Measurements from ENCODE around the gene NSG1. TPM values are rescaled to one million over a fixed set of nuclear protein-coding genes. Genes with fewer than 3 reads are reported as not detected.
"Not testable (repeated sequence)": the region's sequence is repeated elsewhere in the genome, so short reads cannot be mapped to it uniquely, and the experiment has no call there.

NSG1 gene
- total RNA-seq, 6 donors from 2014 or later, result 0.29 to 3.8 (median 1.3) TPM; not detected in 1

DNA sequence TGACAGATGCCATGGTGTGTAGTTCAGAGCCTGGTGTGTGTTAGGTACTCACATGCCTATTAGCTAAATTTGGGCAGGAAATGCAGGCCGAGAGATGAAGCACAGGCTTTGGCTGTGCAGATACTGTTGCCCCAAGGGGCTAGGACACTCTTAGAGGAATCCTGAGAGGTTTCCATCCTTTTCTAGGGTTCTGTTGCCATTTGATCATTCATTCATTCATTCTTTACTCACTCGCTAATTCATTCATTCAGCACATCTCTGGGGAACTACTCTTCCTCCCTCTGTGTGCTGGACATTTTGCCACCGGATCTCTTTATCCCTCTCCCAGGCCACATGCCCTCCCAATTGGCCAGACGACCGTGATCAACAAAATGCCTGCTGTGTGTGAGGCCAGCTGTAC, 43.9 kb upstream of the NSG1 start:
- no peak for TF ChIP-seq POLR2A (IDR thresholded peaks at IDR 0.05)
- TF ChIP-seq, protein P1, sequence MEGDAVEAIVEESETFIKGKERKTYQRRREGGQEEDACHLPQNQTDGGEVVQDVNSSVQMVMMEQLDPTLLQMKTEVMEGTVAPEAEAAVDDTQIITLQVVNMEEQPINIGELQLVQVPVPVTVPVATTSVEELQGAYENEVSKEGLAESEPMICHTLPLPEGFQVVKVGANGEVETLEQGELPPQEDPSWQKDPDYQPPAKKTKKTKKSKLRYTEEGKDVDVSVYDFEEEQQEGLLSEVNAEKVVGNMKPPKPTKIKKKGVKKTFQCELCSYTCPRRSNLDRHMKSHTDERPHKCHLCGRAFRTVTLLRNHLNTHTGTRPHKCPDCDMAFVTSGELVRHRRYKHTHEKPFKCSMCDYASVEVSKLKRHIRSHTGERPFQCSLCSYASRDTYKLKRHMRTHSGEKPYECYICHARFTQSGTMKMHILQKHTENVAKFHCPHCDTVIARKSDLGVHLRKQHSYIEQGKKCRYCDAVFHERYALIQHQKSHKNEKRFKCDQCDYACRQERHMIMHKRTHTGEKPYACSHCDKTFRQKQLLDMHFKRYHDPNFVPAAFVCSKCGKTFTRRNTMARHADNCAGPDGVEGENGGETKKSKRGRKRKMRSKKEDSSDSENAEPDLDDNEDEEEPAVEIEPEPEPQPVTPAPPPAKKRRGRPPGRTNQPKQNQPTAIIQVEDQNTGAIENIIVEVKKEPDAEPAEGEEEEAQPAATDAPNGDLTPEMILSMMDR (IDR thresholded peaks at IDR 0.05), result no peak
- no peak for TF ChIP-seq POLR2AphosphoS5 (IDR thresholded peaks at IDR 0.05)
- no peak for TF ChIP-seq EP300 (IDR thresholded peaks at IDR 0.05)
- H3K27me3 ChIP-seq, result no peaks in the 10 kb centered on the region
- no peak for ATAC-seq (ENCODE audit: low FRiP score in 2 of 2)
- WGBS, 2 donors, result 75 to 94% methylated on average over 5 of the region's 5 CpGs
- H3K4me1 ChIP-seq, result peaks cover 0 to 14% (median 0%) of the 10 kb centered on the region in 4 donors
- DNase-seq, result no peak
- no peaks in the 10 kb centered on the region for H3K9me3 ChIP-seq
- no peaks in the 10 kb centered on the region for H3K36me3 ChIP-seq
- H3K27ac ChIP-seq, result no peak overlapping the region
- H3K4me3 ChIP-seq, result no peak overlapping the region

DNA sequence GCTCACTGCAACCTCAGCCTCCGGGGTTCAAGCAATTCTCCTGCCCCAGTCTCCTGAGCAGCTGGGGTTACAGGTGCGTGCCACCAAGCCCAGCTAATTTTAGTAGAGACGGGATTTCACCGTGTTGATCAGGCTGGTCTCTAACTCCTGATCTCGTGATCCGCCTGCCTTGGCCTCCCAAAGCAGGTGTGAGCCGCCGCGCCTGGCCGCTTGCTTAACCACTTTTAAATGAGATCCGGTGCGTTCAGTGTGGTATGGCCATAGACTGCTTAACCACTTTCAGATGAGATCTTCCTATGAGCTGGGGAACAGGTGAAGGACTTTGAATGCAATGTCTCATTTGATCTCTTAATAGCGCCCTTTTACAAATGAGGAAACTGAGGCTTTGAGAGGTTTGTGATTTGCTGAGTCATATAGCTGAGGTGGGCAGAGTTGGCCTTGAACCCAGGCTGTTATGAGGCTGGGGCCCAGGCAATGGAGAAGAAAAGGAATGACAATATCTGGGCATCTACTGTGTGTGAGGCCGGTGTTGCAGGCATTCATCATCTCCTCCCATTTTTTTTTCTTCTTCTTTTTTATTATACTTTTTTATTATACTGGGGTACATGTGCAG, 41.9 kb upstream of the NSG1 start:
- no peaks in the 10 kb centered on the region for H3K27me3 ChIP-seq
- WGBS, 2 donors, result 91 to 93% methylated on average over 14 of the region's 14 CpGs
- H3K4me3 ChIP-seq, result no peak overlapping the region
- TF ChIP-seq, protein P1 (IDR thresholded peaks at IDR 0.05), result no peak
- no peak for TF ChIP-seq EP300 (IDR thresholded peaks at IDR 0.05)
- no peak for TF ChIP-seq POLR2A (IDR thresholded peaks at IDR 0.05)
- no peak for TF ChIP-seq POLR2AphosphoS5 (IDR thresholded peaks at IDR 0.05)
- H3K9me3 ChIP-seq, result no peaks in the 10 kb centered on the region
- H3K27ac ChIP-seq, result no peak overlapping the region
- ATAC-seq (ENCODE audit: low FRiP score in 2 of 2) (no peak), DNase-seq (no peak)
- no peaks in the 10 kb centered on the region for H3K36me3 ChIP-seq
- H3K4me1 ChIP-seq, result no peaks in the 10 kb centered on the region

DNA sequence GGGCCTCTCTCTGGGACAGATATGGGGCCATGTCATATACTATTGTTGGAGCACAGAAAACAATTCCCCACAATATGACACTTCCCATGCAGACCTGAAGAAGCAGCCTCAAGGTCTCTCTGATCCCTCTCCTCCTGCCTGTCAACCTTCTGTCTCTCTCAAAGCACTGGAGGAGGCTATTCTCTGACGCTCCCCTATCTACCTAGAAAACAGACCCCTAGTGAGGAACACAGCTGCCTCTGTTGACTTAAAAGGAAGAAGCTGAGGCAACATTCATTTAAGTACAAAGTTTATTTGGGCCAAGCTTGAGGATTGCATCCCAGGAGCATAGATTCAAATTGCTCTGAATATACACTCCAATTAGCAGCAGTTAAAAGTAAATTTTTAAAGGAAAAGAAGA, 39.3 kb upstream of the NSG1 start:
- no peak overlapping the region for H3K4me3 ChIP-seq
- H3K27me3 ChIP-seq, result no peaks in the 10 kb centered on the region
- no peaks in the 10 kb centered on the region for H3K9me3 ChIP-seq
- WGBS, 2 donors, result 9 to 56% methylated on average over 1 of the region's 1 CpG
- no peak for DNase-seq
- no peaks in the 10 kb centered on the region for H3K36me3 ChIP-seq
- H3K4me1 ChIP-seq, result no peaks in the 10 kb centered on the region
- no peak for TF ChIP-seq POLR2AphosphoS5 (IDR thresholded peaks at IDR 0.05)
- TF ChIP-seq EP300 (IDR thresholded peaks at IDR 0.05), result no peak
- no peak for TF ChIP-seq POLR2A (IDR thresholded peaks at IDR 0.05)
- TF ChIP-seq, protein P1 (IDR thresholded peaks at IDR 0.05), result no peak
- no peak for ATAC-seq (ENCODE audit: low FRiP score in 2 of 2)
- H3K27ac ChIP-seq, result no peak overlapping the region

DNA sequence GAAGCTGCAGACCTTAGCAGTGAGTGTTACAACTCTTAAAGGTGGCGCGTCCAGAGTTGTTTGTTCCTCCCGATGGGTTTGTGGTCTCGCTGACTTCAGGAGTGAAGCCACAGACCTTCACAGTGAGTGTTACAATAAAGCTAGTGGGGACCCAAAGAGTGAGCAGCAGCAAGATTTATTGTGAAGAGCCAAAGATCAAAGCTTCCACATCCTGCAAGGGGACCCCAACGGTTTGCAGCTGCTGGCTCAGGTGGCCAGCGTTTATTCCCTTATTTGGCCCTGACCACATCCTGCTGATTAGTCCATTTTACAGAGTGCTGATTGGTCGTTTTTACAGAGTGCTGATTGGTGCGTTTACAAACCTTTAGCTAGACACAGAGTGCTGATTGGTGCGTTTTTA, 38.3 kb upstream of the NSG1 start:
- not testable (repeated sequence) for DNase-seq; H3K27me3 ChIP-seq; H3K4me3 ChIP-seq; H3K9me3 ChIP-seq; ATAC-seq (ENCODE audit: low FRiP score in 2 of 2); H3K36me3 ChIP-seq; H3K4me1 ChIP-seq; H3K27ac ChIP-seq
- 67 to 77% methylated on average over 9 of the region's 9 CpGs for WGBS, 2 donors

DNA sequence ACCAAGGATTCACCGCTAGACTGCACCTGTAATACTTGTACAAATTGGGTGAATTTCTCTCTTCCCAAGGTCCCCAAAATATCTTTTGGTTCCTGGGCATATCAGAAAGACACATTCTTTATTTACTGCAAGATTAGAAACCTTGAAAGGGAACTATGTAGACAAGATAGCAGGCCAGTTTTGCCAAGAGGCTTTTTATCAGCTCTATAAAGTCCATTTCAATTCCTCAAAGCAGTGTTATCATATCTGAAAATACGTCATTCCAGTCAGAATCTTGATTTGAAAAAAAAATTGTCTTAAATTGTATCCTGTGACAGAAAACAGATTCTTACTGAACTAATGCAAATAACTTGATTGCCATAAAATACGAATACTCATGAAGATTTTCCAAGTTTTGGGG, 37.0 kb upstream of the NSG1 start:
- TF ChIP-seq EP300 (IDR thresholded peaks at IDR 0.05), result no peak
- TF ChIP-seq POLR2AphosphoS5 (IDR thresholded peaks at IDR 0.05), result no peak
- TF ChIP-seq POLR2A (IDR thresholded peaks at IDR 0.05), result no peak
- TF ChIP-seq, protein P1 (IDR thresholded peaks at IDR 0.05), result no peak
- H3K4me1 ChIP-seq, result no peaks in the 10 kb centered on the region
- no peaks in the 10 kb centered on the region for H3K36me3 ChIP-seq
- H3K9me3 ChIP-seq, result no peaks in the 10 kb centered on the region
- H3K27ac ChIP-seq, result no peak overlapping the region
- ATAC-seq (ENCODE audit: low FRiP score in 2 of 2), result no peak
- H3K27me3 ChIP-seq, result no peaks in the 10 kb centered on the region
- WGBS, 2 donors, result 86 to 91% methylated on average over 3 of the region's 3 CpGs
- DNase-seq, result no peak
- no peak overlapping the region for H3K4me3 ChIP-seq

Data from upper lobe of left lung (tissue), 6 donors.